Endothelial cell (in vitro differentiated cells): ENCODE results near the gene ACTL7B. TPM values are rescaled to one million over a fixed set of nuclear protein-coding genes. Genes with fewer than 3 reads are reported as not detected.
"Not testable (repeated sequence)": the region's sequence is repeated elsewhere in the genome, so short reads cannot be mapped to it uniquely, and the experiment has no call there.

ENCODE experiments used
- DNase-seq: peaks from one replicate; pipeline ENCODE4 v3.0.0; 2021; ENCODE audit warnings: low spot score
- H3K27ac Mint-ChIP-seq: one replicate; pipeline ENCODE4 v1.8.0; 2021; ENCODE audit warnings: mixed read lengths, inconsistent platforms; ENCODE audit not compliant: unreplicated experiment
- H3K27me3 Mint-ChIP-seq: one replicate; pipeline ENCODE4 v1.8.0; 2021; ENCODE audit warnings: mild to moderate bottlenecking, moderate library complexity, mixed read lengths, inconsistent platforms; ENCODE audit not compliant: unreplicated experiment
- H3K36me3 Mint-ChIP-seq: one replicate; pipeline ENCODE4 v1.8.0; 2021; ENCODE audit warnings: mild to moderate bottlenecking, low read depth, mixed read lengths, inconsistent platforms; ENCODE audit not compliant: unreplicated experiment
- H3K4me1 Mint-ChIP-seq: one replicate; pipeline ENCODE4 v1.8.0; 2021; ENCODE audit warnings: mild to moderate bottlenecking, mixed read lengths, inconsistent platforms; ENCODE audit not compliant: unreplicated experiment
- H3K4me3 Mint-ChIP-seq: one replicate; pipeline ENCODE4 v1.8.0; 2021; ENCODE audit warnings: mild to moderate bottlenecking, mixed read lengths, inconsistent platforms; ENCODE audit not compliant: unreplicated experiment
- H3K9me3 Mint-ChIP-seq: one replicate; pipeline ENCODE4 v1.8.0; 2021; ENCODE audit warnings: mixed read lengths, inconsistent platforms; ENCODE audit not compliant: unreplicated experiment
- total RNA-seq: library from RNA; stranded (reverse); fragmentation: NEBNext Ultra II Directional; extraction: Animal tissue kit (Norgen Biotek cat#: 25700); gene quantifications from one replicate; pipeline ENCODE4 v1.2.1, GENCODE V29; 2021; ENCODE audit not compliant: unreplicated experiment
- TF ChIP-seq, protein P1 (sequence below): fragments of 200-600 bp; sonication (generic); IDR thresholded peaks from one replicate; pipeline ENCODE4 v1.5.0; 2021; ENCODE audit warnings: antibody characterized with exemption; ENCODE audit not compliant: unreplicated experiment

ACTL7B gene
- total RNA-seq, 1 donor from 2014 or later: not detected

DNA sequence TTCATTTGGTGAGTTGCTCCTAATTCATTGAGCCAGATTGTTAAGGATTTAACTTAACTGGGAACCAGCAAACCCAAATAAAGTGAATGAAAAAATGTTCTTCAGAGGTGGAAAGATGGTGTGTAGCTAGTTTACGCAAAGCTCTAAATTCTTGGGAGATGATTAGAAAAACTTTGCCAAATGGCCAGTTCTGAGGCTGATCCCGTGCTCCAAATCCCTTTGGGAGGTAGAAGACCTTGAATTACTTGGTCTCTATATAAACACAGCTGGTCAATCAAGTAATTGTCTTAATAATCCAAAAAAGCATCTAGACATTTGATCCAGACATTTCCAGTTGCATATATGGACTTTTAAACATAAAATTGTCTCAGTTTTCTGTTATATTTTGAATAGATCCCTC lies 11.4 kb downstream of the ACTL7B start:
- Mint-ChIP-seq H3K9me3 (no peaks in the 10 kb centered on the region), H3K4me1 (peaks cover 9% of the 10 kb centered on the region), H3K4me3 (no peak overlapping the region), H3K27me3 (no peaks in the 10 kb centered on the region), H3K27ac (no peak overlapping the region), H3K36me3 (no peaks in the 10 kb centered on the region)
- TF ChIP-seq, protein P1, sequence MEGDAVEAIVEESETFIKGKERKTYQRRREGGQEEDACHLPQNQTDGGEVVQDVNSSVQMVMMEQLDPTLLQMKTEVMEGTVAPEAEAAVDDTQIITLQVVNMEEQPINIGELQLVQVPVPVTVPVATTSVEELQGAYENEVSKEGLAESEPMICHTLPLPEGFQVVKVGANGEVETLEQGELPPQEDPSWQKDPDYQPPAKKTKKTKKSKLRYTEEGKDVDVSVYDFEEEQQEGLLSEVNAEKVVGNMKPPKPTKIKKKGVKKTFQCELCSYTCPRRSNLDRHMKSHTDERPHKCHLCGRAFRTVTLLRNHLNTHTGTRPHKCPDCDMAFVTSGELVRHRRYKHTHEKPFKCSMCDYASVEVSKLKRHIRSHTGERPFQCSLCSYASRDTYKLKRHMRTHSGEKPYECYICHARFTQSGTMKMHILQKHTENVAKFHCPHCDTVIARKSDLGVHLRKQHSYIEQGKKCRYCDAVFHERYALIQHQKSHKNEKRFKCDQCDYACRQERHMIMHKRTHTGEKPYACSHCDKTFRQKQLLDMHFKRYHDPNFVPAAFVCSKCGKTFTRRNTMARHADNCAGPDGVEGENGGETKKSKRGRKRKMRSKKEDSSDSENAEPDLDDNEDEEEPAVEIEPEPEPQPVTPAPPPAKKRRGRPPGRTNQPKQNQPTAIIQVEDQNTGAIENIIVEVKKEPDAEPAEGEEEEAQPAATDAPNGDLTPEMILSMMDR: no peak
- DNase-seq: no peak

- no peaks in the 10 kb centered on the region for H3K36me3 Mint-ChIP-seq
- H3K9me3 Mint-ChIP-seq: no peaks in the 10 kb centered on the region
- H3K4me1 Mint-ChIP-seq: peaks cover 9% of the 10 kb centered on the region
- DNase-seq: peak; percentile 17
- H3K27me3 Mint-ChIP-seq: no peaks in the 10 kb centered on the region
- peak overlapping the region; percentile 64 for H3K27ac Mint-ChIP-seq
- no peak overlapping the region for H3K4me3 Mint-ChIP-seq
- TF ChIP-seq, protein P1: no peak
Measured at GRCh38 chr9:108842610-108843295, 13.0 kb downstream of the ACTL7B start.

DNA sequence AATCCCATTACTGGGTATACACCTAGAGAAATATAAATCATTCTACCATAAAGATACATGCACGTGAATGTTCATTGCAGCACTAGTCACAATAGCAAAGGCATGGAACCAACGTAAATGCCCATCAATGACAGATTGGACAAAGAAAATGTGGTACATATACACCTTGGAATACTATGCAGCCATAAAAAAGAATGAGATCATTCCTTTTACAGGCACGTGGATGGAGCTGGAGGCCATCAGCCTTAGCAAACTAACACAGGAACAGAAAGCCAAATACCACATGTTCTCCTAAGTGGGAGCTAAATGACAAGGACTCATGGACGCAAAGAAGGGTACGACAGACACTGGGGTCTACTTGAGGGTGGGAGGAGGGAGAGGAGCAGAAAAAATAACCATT lies 16.2 kb downstream of the ACTL7B start:
- H3K27me3 Mint-ChIP-seq, DNase-seq, H3K27ac Mint-ChIP-seq, H3K36me3 Mint-ChIP-seq, H3K9me3 Mint-ChIP-seq, H3K4me3 Mint-ChIP-seq: not testable (repeated sequence)
- peaks cover 20% of the 10 kb centered on the region for H3K4me1 Mint-ChIP-seq

GRCh38 chr9:108838017-108838416 lies 17.8 kb downstream of the ACTL7B start:
- Mint-ChIP-seq H3K9me3 (no peaks in the 10 kb centered on the region), H3K27me3 (no peaks in the 10 kb centered on the region), H3K36me3 (no peaks in the 10 kb centered on the region), H3K4me3 (no peak overlapping the region), H3K4me1 (peaks cover 20% of the 10 kb centered on the region), H3K27ac (no peak overlapping the region)
- TF ChIP-seq, protein P1: no peak
- DNase-seq: no peak

DNA sequence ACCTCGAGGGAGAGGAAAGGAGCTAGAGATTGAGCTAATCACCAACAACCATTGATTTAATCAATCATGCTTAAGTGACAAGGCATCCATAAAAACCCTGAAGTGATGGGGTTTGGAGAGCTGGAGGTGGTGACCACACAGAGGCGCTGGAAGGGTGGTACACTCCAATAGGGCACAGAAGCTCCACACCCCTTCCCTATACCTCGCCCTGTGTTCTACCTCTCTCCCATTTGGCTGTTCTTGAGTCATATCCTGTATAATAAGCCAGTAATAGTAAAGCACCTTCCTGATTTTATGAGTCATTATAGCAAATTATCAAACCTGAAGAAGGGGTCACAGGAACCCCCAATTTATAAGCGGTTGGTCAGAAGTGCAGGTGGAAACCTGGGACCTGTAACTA lies 18.3 kb downstream of the ACTL7B start:
- TF ChIP-seq, protein P1: no peak
- no peaks in the 10 kb centered on the region for H3K36me3 Mint-ChIP-seq
- peaks cover 15% of the 10 kb centered on the region for H3K4me1 Mint-ChIP-seq
- no peak overlapping the region for H3K27ac Mint-ChIP-seq
- no peak for DNase-seq
- no peak overlapping the region for H3K4me3 Mint-ChIP-seq
- H3K27me3 Mint-ChIP-seq: no peaks in the 10 kb centered on the region
- H3K9me3 Mint-ChIP-seq: no peaks in the 10 kb centered on the region
